GM20431 (cell line): ENCODE data around the gene LARGE1.

ENCODE experiments used
- in situ Hi-C: fragments of 300-500 bp; cut with MseI, MboI; formaldehyde crosslinking; loops from one replicate; pipeline ENCODE4 v1.15.0; 2020; ENCODE audit warnings: low sequenced_read_pairs; ENCODE audit not compliant: unreplicated experiment

LARGE1 gene

DNA sequence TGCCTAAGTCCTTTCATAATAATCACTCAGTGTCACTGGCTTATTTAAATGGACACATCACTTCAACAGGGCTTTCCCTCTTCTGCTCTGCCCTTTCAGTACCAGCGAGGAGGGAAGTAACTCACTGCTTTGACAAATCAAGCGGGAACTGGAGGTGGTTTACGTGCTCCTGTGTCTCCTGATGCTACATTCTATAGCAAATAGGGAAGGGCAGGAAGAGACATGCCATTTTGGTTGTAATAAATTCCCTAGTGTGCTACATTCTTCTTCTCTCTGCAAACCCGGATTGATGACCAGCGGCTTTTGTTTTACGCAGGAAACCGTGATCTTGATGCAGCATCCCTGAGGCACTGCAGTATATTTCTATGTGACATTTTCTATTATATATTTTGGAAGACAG, 491.0 kb downstream of the LARGE1 start:
- in situ Hi-C loops: no loop called here

DNA sequence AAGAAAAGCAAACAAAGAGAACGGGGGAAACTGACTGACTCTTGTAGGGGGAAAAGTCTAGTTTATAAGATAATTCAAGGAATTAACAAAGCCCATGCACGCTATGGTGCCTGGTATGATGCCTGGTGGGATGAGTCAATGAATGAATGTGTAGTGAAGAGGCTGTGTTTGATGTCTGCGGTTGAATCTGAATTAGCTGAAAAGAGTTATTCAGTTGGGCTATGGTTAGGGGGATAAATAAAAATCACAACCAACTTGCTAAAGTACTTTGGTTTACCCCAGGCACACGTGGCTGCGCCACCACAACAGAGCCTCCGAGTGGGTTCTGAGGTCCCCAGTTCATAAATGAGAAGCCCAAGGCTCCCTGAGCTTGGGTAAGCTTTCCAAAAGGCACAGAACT, 492.8 kb downstream of the LARGE1 start:
- in situ Hi-C loops: no loop called here

DNA sequence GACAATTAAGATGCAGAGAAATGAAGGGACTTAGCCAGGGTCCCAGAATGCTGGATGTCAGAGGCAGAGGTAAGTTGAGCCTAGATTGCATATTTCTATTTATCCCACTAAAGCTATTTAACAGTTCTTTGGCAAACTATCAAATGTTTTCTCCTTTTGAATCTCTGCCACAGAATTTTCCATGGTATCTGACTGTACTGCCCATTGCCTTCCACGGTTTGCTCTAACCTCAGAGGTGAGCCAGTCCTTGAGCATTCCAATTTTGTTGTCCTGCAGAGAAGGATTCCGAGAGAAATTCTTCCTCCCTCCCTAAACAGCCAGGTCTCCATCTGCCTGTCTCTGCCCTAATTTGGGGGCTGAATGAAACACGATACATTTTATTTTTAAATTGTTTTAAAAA, 493.8 kb downstream of the LARGE1 start:
- in situ Hi-C loops: no loop called here

DNA sequence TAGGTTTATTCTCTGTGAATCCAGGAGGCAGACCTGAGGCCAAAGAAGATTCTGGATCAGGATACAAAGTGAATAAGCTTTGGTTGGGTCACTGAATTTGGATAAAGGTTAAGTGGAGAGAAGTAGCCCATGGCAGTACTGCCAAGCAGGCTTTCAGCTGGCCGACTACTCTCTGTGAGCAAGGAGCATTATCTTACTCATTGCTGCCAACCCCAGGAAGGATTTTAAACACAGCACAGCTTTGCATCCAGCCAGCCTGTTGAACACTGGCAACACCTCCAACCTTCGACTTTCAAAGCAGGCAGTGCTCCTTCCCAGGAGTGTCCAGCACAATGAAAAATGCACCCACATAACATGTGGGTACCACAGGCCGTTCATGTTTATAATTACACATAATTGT, 498.4 kb downstream of the LARGE1 start:
- in situ Hi-C loops: no loop called here

DNA sequence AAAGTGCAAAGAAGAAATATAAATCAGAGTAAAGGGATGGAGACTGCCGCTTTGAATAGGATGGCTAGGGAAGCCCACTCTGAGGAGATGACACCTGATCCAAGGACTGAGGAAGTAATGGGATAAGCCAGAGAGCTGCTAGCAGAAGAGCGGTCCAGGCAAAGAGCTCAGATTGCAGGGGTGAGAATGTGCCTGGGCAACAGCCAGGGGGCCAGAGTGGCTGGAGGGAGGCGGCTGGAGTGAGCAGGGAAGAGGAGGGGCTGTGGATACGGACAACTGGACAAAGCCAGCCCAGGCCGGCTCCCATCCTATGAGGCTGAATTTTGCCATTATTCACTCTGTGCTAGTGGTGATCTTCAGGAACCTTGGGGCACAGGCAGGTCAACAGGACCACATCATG, 501.8 kb downstream of the LARGE1 start:
- in situ Hi-C loops: no loop called here

DNA sequence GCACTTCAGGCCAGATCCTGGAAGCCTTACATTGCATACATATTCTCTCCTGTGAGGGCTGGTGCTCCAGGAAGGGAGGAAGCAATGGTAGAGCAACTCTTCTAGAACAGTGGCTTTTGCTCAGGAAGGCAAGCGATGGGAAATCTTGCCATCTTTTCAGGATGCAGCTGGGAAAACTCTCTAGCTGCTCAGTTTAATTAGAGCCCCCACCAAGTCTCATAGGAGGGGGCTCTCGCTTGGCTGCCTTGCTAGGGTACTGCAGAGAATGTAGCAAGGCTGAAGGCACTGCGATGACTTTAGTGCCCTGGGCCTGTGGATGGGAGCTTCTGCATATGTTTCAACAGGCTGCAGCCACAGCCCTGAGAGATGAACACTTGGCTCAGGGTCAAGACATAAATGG, 504.9 kb downstream of the LARGE1 start:
- in situ Hi-C loops: no loop called here

DNA sequence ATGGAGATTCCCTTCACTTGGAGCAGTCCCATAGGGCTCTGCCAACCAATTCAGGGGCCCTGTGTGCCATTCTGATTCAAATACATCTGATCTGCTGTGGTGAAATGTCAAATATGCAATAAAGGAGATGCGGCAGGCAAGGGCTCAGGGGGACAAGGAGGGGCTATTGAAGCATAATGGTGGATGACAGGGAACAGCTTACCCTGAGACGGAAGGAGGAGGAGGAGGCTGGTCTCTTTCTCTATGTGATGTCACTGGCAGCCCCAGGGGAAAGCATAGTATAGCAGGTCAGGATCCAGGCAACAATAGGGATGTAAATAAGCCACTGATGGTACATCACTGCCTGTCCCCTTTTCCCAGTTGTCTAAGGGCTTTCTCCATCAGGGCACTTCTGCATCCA, 511.2 kb downstream of the LARGE1 start:
- in situ Hi-C loops: no loop called here

DNA sequence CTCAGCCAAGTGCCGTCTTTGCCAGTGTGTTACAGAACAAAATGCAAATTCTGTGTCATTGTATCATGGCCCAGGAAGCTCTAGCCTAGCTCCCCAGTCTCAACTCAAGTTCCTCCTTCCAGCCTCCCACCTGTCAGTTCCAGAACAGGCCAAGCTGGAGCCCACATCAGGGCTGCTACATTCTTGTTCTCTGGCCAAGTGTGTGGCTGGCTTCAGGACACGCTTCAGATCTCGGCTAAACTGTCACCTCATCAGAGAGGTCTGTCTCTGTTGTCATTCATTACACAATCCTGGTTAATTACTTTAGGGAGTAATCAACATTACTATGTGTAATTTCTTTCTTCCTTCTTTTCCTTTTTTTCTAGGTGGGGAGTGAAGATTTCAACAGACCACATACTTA, 515.1 kb downstream of the LARGE1 start:
- in situ Hi-C loops: no loop called here

DNA sequence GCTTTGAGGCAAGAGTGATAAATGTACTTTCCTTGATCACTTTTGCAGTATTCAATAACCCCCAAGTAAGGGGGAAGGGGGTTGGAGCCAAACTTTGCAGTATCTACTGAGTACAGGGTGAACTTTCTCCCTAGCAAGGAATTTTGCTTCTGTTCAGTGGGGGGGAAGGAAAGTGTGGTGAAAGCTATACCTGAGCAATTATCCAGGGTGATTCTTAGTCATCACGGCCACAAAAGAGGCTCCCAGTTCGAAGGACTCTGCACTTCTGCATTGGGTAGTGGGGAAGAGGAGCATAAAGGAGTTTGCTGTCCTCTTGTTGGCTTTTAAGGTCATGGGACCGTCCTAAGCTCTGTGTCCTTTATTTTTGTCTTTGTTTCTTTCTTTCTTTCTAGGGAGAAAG, 515.6 kb downstream of the LARGE1 start:
- in situ Hi-C loops: no loop called here

DNA sequence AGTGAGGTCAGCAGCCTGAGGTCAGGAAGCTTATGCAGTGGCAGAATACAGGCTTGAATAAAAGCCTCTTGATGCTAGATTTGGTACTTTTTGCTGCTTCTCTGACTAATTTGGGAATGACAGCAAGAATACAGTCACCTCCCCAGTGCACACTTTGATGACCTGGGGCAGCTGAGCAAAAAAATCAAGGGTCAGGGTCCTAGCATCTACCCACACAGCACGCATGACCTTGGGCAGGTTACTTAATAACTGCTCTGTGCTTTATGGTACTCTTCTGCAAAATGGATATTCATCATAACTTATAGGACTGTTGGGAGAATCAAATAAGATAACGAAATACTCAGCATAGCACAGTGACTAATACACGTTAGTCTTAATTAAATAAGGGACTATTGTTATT, 518.0 kb downstream of the LARGE1 start:
- in situ Hi-C loops: no loop called here

DNA sequence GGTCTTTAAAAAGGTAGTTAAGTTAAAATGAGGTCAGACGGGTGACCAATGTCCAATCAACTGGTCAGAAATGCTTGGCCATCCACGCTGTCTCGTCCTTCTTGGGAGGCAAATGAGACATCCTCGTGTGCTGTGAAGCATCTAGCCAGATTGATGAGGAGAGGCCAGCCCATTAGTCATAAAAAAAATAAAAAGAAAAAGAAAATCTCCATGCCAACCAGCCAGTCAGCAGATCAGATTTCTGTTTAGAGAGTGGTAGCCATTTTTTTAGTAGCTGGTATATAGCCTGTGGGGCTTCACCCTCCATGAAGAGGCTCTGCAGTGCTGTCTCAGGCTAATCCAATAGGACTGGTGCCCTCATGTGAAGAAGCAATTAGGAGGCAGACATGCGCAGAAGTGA, 519.0 kb downstream of the LARGE1 start:
- in situ Hi-C loops: no loop called here

DNA sequence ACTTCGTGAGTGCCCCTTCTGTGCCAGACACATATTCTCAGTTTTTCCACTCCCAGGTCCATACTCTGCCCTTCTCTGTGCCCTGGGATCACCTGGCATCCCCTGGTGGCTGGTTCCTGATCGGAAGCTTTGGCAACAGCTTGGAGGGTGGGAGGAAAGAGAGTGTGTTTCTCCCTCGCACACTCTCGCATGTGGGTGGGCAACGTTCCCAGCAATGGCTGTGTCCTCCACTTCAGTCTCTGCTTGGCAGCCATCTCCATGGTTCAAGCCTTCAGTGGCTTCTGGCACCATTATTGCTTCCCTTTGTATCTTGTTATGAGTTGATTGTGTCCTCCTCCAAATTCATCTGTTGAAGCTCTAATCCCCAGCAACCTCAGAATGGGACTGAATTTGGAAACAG, 519.4 kb downstream of the LARGE1 start:
- in situ Hi-C loops: no loop called here

DNA sequence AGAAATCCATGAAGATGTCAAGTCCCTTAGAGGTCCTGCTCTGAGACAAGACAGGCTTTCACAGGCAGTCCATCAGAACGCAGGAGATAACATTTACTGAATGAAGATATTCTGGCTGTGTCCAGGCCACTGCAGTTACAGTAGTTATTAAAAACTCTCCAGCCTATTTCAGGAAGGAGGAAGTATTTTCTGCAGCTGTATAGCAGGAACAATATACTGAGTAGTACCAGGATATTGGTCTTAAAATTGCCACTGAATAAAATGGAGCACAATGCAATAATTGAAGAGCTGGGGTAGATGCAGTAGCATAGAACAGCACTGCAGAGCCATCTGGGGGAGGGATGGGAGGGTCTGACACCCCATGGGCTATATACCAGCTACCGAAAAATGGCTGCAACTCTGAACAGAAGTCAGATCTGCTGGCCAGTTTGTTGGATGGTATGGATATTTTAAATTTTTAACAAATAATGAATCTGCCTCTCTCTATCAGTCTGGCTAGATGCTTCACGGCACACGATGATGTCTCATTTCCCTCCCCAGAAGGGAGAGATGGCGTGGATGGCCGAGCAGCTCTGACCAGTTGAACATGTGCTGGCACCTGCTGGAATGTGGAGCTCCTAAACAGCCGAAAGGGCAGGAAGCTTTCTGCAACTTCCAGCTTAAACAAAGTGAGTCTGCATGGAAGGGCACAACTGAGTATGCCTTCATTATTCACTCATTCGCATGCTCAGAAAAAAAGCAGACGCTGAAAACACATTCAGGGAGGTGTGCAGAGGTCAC, 520.0 kb downstream of the LARGE1 start:
- in situ Hi-C loops: no loop called here

DNA sequence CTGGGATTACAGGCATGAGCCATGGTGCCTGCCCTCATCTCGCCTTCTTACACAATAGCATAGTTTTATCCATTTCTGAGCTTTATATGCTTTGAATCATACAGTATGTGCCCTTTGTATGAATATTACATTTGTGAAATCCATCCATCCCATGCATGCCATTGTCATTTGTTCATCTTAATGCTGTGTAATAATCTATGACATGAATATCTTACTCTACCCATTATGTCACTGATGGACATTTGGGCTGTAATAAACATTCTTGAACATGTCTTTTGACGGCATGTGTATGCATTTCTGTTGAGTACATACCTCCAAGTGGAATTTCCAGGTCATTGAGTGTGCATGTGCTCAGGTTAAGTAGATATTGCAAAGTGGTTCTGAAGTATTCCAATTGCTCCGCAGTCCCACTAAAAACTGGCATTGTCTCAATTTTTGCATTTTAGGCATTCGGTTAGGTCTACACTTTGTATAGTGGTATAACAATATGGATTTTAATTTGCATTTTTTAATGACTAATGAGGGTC, 522.8 kb downstream of the LARGE1 start:
- in situ Hi-C loops: no loop called here

DNA sequence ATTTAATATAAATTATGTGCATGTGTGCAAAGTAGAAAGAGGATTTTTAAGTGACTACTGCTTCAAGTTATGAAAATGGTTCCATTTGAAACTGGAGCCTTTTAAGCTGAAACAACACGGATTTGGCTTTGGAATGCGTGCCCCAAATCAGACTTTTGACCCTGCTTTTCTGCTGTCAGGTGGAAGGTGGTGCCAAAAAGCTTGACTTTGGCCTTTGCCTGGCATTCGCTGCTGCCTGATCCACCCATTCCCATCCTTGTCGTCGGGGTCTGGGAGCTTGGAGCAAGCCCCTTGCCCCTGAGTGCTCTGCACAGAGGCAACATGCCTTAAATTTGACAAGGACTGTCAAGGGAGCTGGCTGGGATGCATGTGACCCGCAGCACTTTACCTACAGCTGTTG, 526.8 kb downstream of the LARGE1 start:
- in situ Hi-C loops: no loop called here

DNA sequence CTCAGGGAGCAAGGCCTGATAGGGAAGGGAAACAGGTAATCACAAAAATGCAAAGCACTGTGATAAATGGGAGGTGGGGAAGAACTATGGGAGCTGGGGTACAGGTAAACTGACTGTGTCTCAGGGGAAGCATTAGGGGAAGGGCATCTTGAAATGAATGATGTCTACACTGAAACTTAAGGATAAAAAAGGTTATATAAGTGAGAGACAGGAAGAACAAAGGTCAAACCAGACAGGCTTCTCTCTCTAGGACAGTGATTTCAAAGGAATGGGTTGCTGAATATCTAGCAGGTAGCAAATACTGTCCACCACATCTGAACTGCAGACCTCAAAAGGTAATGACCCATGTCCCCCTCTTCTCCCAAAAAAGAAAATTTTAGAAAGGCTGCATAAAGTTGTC, 529.0 kb downstream of the LARGE1 start:
- in situ Hi-C loops: no loop called here

DNA sequence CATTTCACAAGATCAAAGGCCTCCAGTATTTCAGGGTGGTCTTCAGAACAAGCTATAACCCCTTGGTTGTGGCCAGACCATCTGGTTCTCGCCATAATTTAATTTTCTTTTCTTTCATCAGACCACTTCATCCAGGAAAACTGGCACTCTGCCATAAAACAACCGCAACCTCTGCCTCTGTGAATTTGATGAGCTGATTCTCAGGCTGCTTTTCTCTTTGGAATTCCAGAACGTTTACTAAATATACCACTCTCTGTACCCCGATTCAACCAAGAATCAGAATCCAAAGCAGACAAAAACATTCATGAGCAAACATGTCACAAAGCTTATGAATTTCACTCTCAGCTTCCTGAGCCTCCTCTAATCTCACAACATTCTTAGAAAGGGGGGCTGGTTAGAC, 530.3 kb downstream of the LARGE1 start:
- in situ Hi-C loops: no loop called here

DNA sequence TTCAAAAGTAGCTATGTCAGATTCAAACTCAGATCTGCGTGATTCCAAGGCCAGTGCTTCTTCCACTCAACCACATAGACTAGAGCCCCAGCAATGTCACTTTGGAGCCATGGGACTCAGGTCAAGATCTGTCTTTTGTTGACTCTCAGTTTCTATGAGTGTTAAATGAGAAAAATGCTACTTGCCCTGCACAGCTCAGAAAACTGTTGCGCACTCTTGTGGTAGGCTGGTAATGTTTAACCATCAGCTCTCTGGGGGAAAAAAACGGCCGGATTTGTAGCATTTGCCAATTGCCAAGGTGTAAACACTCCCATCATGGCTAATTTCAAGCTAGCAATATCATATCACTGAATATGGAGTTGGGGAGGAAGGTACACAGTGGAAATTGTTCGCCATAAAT, 534.0 kb downstream of the LARGE1 start:
- in situ Hi-C loops: no loop called here

DNA sequence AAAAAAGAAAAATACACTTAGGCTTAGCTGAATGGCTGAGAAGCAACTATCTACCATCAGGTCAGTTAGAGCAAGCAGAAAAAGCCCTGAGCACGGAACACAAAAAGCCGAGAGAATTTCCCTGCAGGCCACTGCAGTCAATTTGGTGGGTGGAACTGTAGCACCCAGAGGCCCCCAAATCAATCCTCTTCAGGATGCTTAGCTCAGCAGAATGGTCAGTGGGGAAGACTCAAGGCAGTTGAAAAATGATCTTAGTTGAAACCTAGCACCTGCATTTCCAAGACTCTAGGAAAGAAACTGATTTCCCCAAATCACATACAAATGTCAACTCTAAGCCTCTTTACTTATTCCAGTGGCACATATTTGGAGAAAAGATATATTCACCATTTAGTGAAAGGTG, 534.7 kb downstream of the LARGE1 start:
- in situ Hi-C loops: no loop called here

DNA sequence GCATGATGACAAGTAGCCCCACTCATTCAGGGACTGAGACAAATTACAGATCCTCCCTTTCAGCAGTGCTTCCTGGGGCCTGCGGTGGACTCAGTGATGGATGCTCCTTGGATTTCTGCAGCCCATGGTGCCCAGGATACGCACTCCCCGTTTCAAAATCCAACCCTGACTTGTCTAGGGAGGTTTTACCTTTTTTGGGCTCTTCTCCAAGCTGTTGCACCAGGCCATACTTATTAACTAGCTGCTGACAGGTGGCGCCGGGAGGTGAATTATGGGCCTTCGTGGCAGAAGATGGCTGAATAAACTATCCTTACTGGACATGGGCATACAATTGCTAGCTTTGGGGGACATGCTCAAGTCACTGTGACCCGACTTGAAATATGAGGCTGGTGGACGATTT, 537.8 kb downstream of the LARGE1 start:
- in situ Hi-C loops: no loop called here

DNA sequence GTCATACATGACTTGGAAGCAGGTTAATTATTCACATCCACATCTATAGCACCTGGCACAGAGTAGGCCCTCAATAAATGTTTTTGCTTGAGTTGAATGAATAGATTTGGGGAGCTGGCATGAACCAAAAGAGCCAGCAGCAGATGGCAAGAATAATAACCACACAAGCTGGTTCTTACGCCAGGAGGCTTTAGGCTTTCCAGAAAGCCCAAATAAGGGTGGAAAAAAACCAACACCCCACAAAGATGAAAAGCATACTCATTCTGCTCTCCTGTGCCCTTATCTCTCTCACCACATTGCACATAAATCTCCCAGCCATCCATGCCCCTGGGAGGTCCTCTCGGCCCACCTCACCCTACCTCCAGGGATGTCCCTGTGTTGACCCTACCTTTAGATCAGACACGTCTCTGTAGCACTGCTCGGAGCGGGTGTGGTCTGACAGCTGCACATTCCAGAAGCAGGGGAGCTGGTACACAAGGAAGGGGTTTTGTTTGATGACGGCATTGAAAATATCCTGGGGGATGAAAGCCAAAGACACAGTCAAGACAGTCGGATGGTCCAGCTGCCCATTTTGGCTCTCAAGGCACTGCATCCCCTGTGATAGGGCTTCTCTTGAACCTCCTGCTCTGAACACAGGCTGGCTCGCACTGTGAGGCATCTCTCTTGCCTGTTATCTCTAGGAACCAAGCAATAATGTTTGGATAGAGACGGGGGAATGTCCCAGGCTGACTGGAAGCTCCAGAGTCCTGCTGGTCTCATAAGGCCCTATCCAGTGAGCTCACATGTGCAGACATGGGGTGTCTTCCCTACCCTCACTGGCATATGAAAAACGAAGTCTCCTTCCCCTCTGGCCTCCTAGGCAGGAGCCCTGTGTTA, 538.5 kb downstream of the LARGE1 start:
- in situ Hi-C loops: no loop called here
